Mucosa of descending colon (tissue), 3 donors: ENCODE measurements around the gene CORO7. TPM values are rescaled to one million over a fixed set of nuclear protein-coding genes. Genes with fewer than 3 reads are reported as not detected.

Experiments
- ATAC-seq: fragments of 200-7000 bp; cut with Tn5 transposase; one replicate; pipeline ENCODE4 v1.9.1; 2020; ENCODE audit warnings: mild to moderate bottlenecking, moderate library complexity
- DNase-seq, 3 donors: peaks; one replicate each; pipeline ENCODE4 v3.0.0-alpha.2; 2020
- H3K36me3 ChIP-seq: fragments of 200-600 bp; one replicate; pipeline ENCODE4 v1.8.0; 2021; ENCODE audit warnings: low read depth, mild to moderate bottlenecking
- H3K4me1 ChIP-seq: fragments of 200-600 bp; one replicate; pipeline ENCODE4 v1.8.0; 2021; ENCODE audit warnings: low read depth, mild to moderate bottlenecking
- H3K4me3 ChIP-seq: fragments of 200-600 bp; one replicate; pipeline ENCODE4 v1.8.0; 2021; ENCODE audit warnings: mild to moderate bottlenecking
- H3K9me3 ChIP-seq: fragments of 200-600 bp; one replicate; pipeline ENCODE4 v1.8.0; 2021; ENCODE audit warnings: mild to moderate bottlenecking
- CTCF ChIP-seq: fragments of 200-600 bp; IDR thresholded peaks from one replicate; pipeline ENCODE4 v1.8.0; 2022; ENCODE audit warnings: antibody characterized with exemption, mild to moderate bottlenecking
- intact Hi-C, 2 donors: fragments of 100-400 bp; cut with DNase I in 1 of 2; cut with micrococcal nuclease in 1 of 2; formaldehyde crosslinking; loops; one replicate each; pipeline versions ENCODE4 v1.11.0 to v1.11.1; 2022; cut with DNase I, micrococcal nuclease
- total RNA-seq, 3 donors: library from RNA; stranded (reverse); fragmentation: NEBNext Ultra II Directional in 2 of 3; extraction: Animal tissue kit (Norgen Biotek cat#: 25700) in 2 of 3; gene quantifications; one replicate each; pipeline versions ENCODE4 v1.2.1 to v1.2.4, GENCODE V29; 2021 to 2023
- donor health status: DM: no; HTN: no; CAD: no; lungs with moderate emphysema.
- donor health status: DM: no; HTN: no; CAD: no.
- donor health status: DM: no; HTN: yes; CAD: no.

Gene CORO7
- total RNA-seq, 3 donors from 2014 or later: 40.0 to 61.2 (median 49.1) TPM

GRCh38 chr16:4358236-4358635, 58.2 kb downstream of the CORO7 start:
- no peak for DNase-seq
- TF ChIP-seq CTCF: no peak
- no peaks in the 10 kb centered on the region for H3K9me3 ChIP-seq
- H3K4me1 ChIP-seq: no peaks in the 10 kb centered on the region
- intact Hi-C loops: loop anchor here (5.0 kb wide), 1 partner anchor 44 kb away; no protein-coding TSS in a partner anchor
- H3K4me3 ChIP-seq: no peak overlapping the region
- H3K36me3 ChIP-seq: peaks cover 3% of the 10 kb centered on the region
- no peak for ATAC-seq

GRCh38 chr16:4356820-4357219, 59.6 kb downstream of the CORO7 start:
- intact Hi-C loops: loop anchor here (5.0 kb wide), 1 partner anchor 45 kb away; no protein-coding TSS in a partner anchor
- no peaks in the 10 kb centered on the region for H3K36me3 ChIP-seq
- ATAC-seq: no peak
- no peak for TF ChIP-seq CTCF
- no peak overlapping the region for H3K4me3 ChIP-seq
- H3K4me1 ChIP-seq: no peaks in the 10 kb centered on the region
- no peaks in the 10 kb centered on the region for H3K9me3 ChIP-seq
- DNase-seq: no peak

GRCh38 chr16:4354512-4355409, 61.6 kb downstream of the CORO7 start:
- H3K4me3 ChIP-seq: no peak overlapping the region
- DNase-seq (no peak), ATAC-seq (no peak)
- H3K36me3 ChIP-seq: no peaks in the 10 kb centered on the region
- no peaks in the 10 kb centered on the region for H3K9me3 ChIP-seq
- H3K4me1 ChIP-seq: peaks cover 6% of the 10 kb centered on the region
- no peak for TF ChIP-seq CTCF
- intact Hi-C loops: loop anchor here (5.0 kb wide), 1 partner anchor 48 kb away; no protein-coding TSS in a partner anchor

GRCh38 chr16:4353675-4354074, 62.7 kb downstream of the CORO7 start:
- H3K9me3 ChIP-seq: no peaks in the 10 kb centered on the region
- ATAC-seq: no peak
- intact Hi-C loops: no loop called here

GRCh38 chr16:4352843-4353242, 63.6 kb downstream of the CORO7 start:
- ATAC-seq (no peak), DNase-seq (no peak)
- TF ChIP-seq CTCF: no peak
- Histone ChIP-seq H3K4me3 (no peak overlapping the region), H3K9me3 (no peaks in the 10 kb centered on the region), H3K36me3 (no peaks in the 10 kb centered on the region), H3K4me1 (peaks cover 6% of the 10 kb centered on the region)
- intact Hi-C loops: no loop called here

More at GRCh38 chr16:4353675-4354074, 62.7 kb downstream of the CORO7 start:
- TF ChIP-seq CTCF: no peak
- Histone ChIP-seq H3K36me3 (no peaks in the 10 kb centered on the region), H3K4me3 (no peak overlapping the region), H3K4me1 (peaks cover 6% of the 10 kb centered on the region)
- no peak for DNase-seq
